Neuronal stem cell (in vitro differentiated cells): ENCODE results near the gene FHIT.
A peak's percentile ranks its signal among the peaks of the same experiment; 100 is the strongest.

Source experiments
- DNase-seq: peaks from one replicate; pipeline ENCODE4 v3.0.0-alpha.2; 2013; ENCODE audit warnings: low spot score
- H2AFZ ChIP-seq: one replicate; pipeline ENCODE4 v1.6.1; 2013; ENCODE audit warnings: mild to moderate bottlenecking, low read length, inconsistent platforms
- H2AK5ac ChIP-seq: 2 replicates; pipeline ENCODE4 v1.6.1; 2013; ENCODE audit warnings: low read depth, mild to moderate bottlenecking, inconsistent platforms, low read length, moderate library complexity, mixed read lengths
- H2BK120ac ChIP-seq: 2 replicates; pipeline ENCODE4 v1.6.1; 2013; ENCODE audit warnings: low read depth, mild to moderate bottlenecking, inconsistent platforms, low read length, moderate library complexity, mixed read lengths
- H2BK12ac ChIP-seq: one replicate; pipeline ENCODE4 v1.6.1; 2013; ENCODE audit warnings: low read length, inconsistent platforms
- H2BK15ac ChIP-seq: 2 replicates; pipeline ENCODE4 v1.6.1; 2013; ENCODE audit warnings: mild to moderate bottlenecking, low read length, inconsistent platforms, mixed read lengths
- H2BK5ac ChIP-seq: one replicate; pipeline ENCODE4 v1.6.1; 2013; ENCODE audit warnings: inconsistent platforms, mild to moderate bottlenecking, low read length, moderate library complexity
- H3K14ac ChIP-seq: one replicate; pipeline ENCODE4 v1.6.1; 2013; ENCODE audit warnings: low read length, inconsistent platforms
- H3K18ac ChIP-seq: 2 replicates; pipeline ENCODE4 v1.6.1; 2013; ENCODE audit warnings: low read length, inconsistent platforms
- H3K23ac ChIP-seq: 2 replicates; pipeline ENCODE4 v1.6.1; 2013; ENCODE audit warnings: low read depth, mild to moderate bottlenecking, mixed read lengths, low read length, inconsistent platforms; ENCODE audit not compliant: poor library complexity
- H3K27ac ChIP-seq: replicated peaks from 3 replicates; pipeline ENCODE4 v1.5.1; 2013; ENCODE audit warnings: low read length, inconsistent platforms
- H3K27me3 ChIP-seq, 3 experiments: 2 replicates each; pipeline ENCODE4 v1.6.1; 2013; ENCODE audit warnings: low read length in 3 of 3, mild to moderate bottlenecking in 2 of 3, inconsistent platforms in 1 of 3, low read depth in 1 of 3, mixed read lengths in 1 of 3, moderate library complexity in 1 of 3; ENCODE audit not compliant: control insufficient read depth in 3 of 3, insufficient read depth in 3 of 3
- H3K36me3 ChIP-seq, 2 donors: replicated peaks in 1 of 2; 2 replicates each; pipeline ENCODE4 v1.6.1; 2013; ENCODE audit warnings: low read length in 2 of 2; ENCODE audit not compliant: control insufficient read depth in 2 of 2, insufficient read depth in 2 of 2
- H3K4ac ChIP-seq: 2 replicates; pipeline ENCODE4 v1.6.1; 2013; ENCODE audit warnings: inconsistent platforms, mild to moderate bottlenecking, low read length, moderate library complexity
- H3K4me1 ChIP-seq, 2 donors: 1 replicate in 1 of 2; 2 replicates in 1 of 2; pipeline ENCODE4 v1.6.1; 2013; ENCODE audit warnings: low read length in 2 of 2, low read depth in 1 of 2; ENCODE audit not compliant: control insufficient read depth in 2 of 2, insufficient read depth in 1 of 2
- H3K4me2 ChIP-seq: one replicate; pipeline ENCODE4 v1.6.1; 2013; ENCODE audit warnings: mild to moderate bottlenecking, low read length, inconsistent platforms; ENCODE audit not compliant: insufficient read depth, poor library complexity, severe bottlenecking
- H3K4me3 ChIP-seq, 2 donors: 2 replicates each; pipeline ENCODE4 v1.5.1; 2013; ENCODE audit warnings: low read length in 2 of 2, mild to moderate bottlenecking in 2 of 2, inconsistent platforms in 1 of 2, moderate library complexity in 1 of 2
- H3K79me1 ChIP-seq: one replicate; pipeline ENCODE4 v1.6.1; 2013; ENCODE audit warnings: low read depth, mild to moderate bottlenecking, inconsistent platforms, low read length, moderate library complexity
- H3K9ac ChIP-seq: one replicate; pipeline ENCODE4 v1.6.1; 2013; ENCODE audit warnings: mild to moderate bottlenecking, low read depth, low read length, inconsistent platforms; ENCODE audit not compliant: poor library complexity
- H3K9me3 ChIP-seq, 2 donors: replicated peaks in 1 of 2; 2 replicates each; pipeline versions ENCODE3 to v1.6.1; 2013; ENCODE audit warnings: low read length in 2 of 2, mild to moderate bottlenecking in 2 of 2, inconsistent platforms in 1 of 2, low read depth in 1 of 2, mixed read lengths in 1 of 2, moderate library complexity in 1 of 2; ENCODE audit not compliant: control insufficient read depth in 2 of 2, insufficient read depth in 1 of 2
- H4K8ac ChIP-seq: one replicate; pipeline ENCODE4 v1.6.1; 2013; ENCODE audit warnings: low read depth, mild to moderate bottlenecking, inconsistent platforms, low read length, moderate library complexity
- H4K91ac ChIP-seq: one replicate; pipeline ENCODE4 v1.6.1; 2013; ENCODE audit warnings: low read length, low read depth, mild to moderate bottlenecking, inconsistent platforms; ENCODE audit not compliant: poor library complexity
- WGBS, 2 donors: extraction: QIAGEN DNeasy Blood & Tissue Kit; methylation state at CpG; one replicate each; pipeline ENCODE4 v1.1.7; 2013; ENCODE audit warnings: missing lambda C conversion rate in 2 of 2, mixed read lengths in 1 of 2; ENCODE audit not compliant: insufficient read length in 2 of 2, insufficient replicate concordance in 1 of 2; ENCODE audit errors: extremely low coverage in 2 of 2; 5-methylcytosine and 5-hydroxymethylcytosine counted together

Gene FHIT

DNA sequence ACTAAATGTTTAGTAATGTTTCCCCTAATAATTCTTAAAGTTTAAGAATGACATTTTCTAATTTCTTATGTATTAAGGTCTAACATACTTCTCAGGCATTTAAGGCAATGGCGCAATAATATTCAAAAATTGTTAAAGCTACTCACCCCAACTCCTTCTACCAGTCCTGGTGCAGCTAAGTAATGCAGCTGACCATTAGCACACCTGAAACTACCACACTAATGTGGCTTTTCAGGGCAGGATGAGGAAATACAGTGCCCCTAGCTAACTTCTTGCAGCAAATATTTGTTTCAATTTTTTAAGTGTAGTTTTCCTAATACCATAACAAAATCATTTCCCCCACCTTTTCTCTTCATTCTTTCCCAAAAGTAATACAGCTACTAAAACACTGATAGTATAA, 827.7 kb downstream of the FHIT start:
- Histone ChIP-seq H3K36me3 (no peaks in the 10 kb centered on the region), H3K18ac (no peak overlapping the region), H3K14ac (no peak overlapping the region), H2BK5ac (no peak overlapping the region), H3K4ac (no peak overlapping the region), H4K8ac (no peak overlapping the region), H2AFZ (no peak overlapping the region), H3K27me3 (no peaks in the 10 kb centered on the region), H3K27ac (no peak overlapping the region), H3K4me1 (no peaks in the 10 kb centered on the region), H3K9ac (no peak overlapping the region), H2BK12ac (no peak overlapping the region), H2AK5ac (no peak overlapping the region), H3K4me2 (no peak overlapping the region), H2BK15ac (no peak overlapping the region), H3K4me3 (no peak overlapping the region), H3K23ac (no peak overlapping the region), H4K91ac (no peak overlapping the region), H2BK120ac (no peak overlapping the region), H3K79me1 (no peaks in the 10 kb centered on the region), H3K9me3 (no peaks in the 10 kb centered on the region)
- WGBS, 2 donors, result no CpG with 5 or more reads among the region's 1 CpG
- no peak for DNase-seq

DNA sequence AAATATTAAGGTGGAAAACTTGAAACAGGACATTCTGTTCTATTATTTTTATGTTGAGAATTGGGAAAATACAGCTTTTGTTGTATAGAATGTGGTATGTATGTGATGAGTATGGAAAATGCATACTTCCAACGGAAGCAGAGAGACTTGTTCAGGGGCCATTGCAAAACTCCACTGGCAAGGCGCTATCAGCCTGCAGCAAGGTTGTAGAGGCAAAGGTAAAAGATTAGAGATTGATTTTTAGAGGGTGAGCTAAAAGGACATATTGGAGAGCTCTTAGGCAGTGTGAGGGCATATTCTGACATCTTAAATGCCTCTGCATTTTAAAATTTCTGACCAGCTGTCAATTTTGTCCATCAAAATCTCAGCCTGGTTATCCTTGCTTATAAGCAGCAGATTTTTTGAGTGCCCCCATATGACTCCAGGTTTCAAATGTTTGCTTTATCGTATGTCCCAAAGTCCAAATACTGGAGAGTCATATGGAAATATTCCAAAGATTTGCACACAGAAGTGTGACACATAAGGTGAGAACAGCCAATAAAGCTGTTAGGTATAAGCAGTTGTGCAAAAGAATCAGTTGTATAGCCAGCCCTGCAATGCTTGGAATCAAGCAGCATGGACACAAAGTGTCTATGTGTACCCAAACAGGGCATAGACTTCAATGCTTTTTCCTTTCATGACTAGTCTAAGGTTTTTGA, 829.4 kb downstream of the FHIT start:
- Histone ChIP-seq H3K23ac (no peak overlapping the region), H4K8ac (no peak overlapping the region), H3K36me3 (no peaks in the 10 kb centered on the region), H3K4me1 (no peaks in the 10 kb centered on the region), H3K4me3 (no peak overlapping the region), H2BK12ac (no peak overlapping the region), H3K9me3 (no peaks in the 10 kb centered on the region), H2BK15ac (no peak overlapping the region), H3K27ac (no peak overlapping the region), H2AK5ac (no peak overlapping the region), H3K4ac (no peak overlapping the region), H4K91ac (no peak overlapping the region), H3K9ac (no peak overlapping the region), H2AFZ (no peak overlapping the region), H3K4me2 (no peak overlapping the region), H3K14ac (no peak overlapping the region), H3K79me1 (no peaks in the 10 kb centered on the region), H3K27me3 (no peaks in the 10 kb centered on the region), H2BK120ac (no peak overlapping the region), H3K18ac (no peak overlapping the region), H2BK5ac (no peak overlapping the region)
- no peak for DNase-seq
- WGBS, 2 donors, result no CpG with 5 or more reads among the region's 3 CpGs

DNA sequence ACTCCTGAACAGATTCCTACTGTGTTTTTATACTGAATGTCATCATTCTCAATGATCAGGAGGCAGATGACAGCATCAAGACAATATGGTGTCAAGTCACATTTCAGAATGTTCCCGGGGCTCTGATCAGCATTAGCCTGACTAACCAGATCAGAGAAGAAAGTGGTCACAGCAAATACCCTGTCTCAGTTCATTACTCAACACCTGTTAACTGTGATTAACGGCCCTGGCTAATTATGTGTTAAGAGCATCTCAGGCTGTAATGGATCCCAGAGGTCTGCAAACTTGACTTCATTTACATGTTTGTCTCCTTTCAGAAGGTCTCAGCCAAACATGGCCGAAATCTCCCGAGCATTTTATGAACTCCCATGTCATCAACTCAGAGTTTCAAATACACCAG, 833.7 kb downstream of the FHIT start:
- Histone ChIP-seq H2BK12ac (no peak overlapping the region), H4K8ac (no peak overlapping the region), H2AK5ac (no peak overlapping the region), H4K91ac (no peak overlapping the region), H2BK5ac (no peak overlapping the region), H3K36me3 (no peaks in the 10 kb centered on the region), H2BK120ac (no peak overlapping the region), H3K4ac (no peak overlapping the region), H3K4me1 (no peaks in the 10 kb centered on the region), H2BK15ac (no peak overlapping the region), H3K14ac (no peak overlapping the region), H3K23ac (no peak overlapping the region), H2AFZ (peak overlapping the region; percentile 48), H3K9me3 (no peaks in the 10 kb centered on the region), H3K4me2 (no peak overlapping the region), H3K27me3 (no peaks in the 10 kb centered on the region), H3K4me3 (no peak overlapping the region), H3K9ac (no peak overlapping the region), H3K79me1 (no peaks in the 10 kb centered on the region), H3K18ac (no peak overlapping the region), H3K27ac (no peak overlapping the region)
- no CpG with 5 or more reads among the region's 4 CpGs for WGBS, 2 donors
- DNase-seq, result no peak

DNA sequence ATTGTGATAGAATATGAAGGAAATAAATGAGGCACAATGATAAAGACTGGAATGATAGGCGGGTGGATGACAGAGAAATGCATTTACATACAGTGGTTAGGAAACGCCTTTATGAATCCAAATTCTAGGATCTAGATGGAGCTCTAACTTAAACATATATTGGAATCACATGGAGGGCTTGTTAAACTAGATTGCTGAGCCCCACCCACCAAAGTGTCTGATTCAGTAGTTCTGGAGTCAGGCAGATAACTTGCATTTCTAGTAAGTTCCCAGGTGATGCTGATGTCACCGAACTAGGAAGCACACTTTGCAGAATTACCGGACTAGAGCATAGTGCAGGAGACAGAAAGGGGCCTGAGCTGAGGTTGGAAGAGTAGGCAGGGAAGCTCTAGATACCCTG, 837.2 kb downstream of the FHIT start:
- Histone ChIP-seq H3K18ac (no peak overlapping the region), H3K4me1 (no peaks in the 10 kb centered on the region), H2BK120ac (no peak overlapping the region), H4K91ac (no peak overlapping the region), H2AFZ (no peak overlapping the region), H4K8ac (no peak overlapping the region), H3K9ac (no peak overlapping the region), H3K4me2 (no peak overlapping the region), H3K79me1 (no peaks in the 10 kb centered on the region), H2AK5ac (no peak overlapping the region), H2BK15ac (no peak overlapping the region), H3K23ac (no peak overlapping the region), H3K4me3 (no peak overlapping the region), H2BK5ac (no peak overlapping the region), H3K4ac (no peak overlapping the region), H3K27me3 (no peaks in the 10 kb centered on the region), H2BK12ac (no peak overlapping the region), H3K14ac (no peak overlapping the region), H3K27ac (no peak overlapping the region), H3K36me3 (no peaks in the 10 kb centered on the region), H3K9me3 (no peaks in the 10 kb centered on the region)
- WGBS, 2 donors, result no CpG with 5 or more reads among the region's 4 CpGs
- no peak for DNase-seq
